Kidney glomerular epithelial cell (primary cell): Measurements from ENCODE around the gene ZNF556.

Experiments used
- DNase-seq: peaks from one replicate; lab custom pipeline; 2025; lab: John Stamatoyannopoulos, UW

Gene ZNF556

DNA sequence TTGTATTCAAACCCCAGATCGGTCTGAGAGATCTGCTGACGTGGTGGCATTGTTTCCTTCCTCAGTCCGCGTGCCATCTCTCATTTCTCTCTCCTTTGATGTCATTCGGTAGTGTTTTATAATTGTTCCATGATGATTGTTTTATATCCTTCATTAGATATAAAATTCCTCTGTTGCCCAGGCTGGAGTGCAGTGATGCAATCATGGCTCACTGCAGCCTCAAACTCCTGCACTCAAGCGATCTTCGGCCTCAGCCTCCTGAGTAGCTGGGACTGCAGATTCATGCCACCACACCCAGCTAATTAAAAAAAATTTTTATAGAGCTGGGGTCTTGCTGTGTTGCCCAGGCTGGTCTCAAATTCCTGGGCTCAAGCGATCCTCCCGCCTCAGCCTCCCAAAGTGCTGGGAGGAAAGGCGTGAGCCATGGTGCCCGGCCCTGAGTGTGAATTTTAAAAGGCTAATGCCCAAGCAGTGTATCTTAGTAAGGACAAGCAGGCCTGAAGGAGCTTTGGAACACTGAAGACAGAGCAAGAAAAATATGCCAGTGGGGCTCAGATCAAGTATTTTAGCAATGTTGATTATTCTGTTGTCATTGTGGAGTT, 38.9 kb downstream of the ZNF556 start:
- no peak for DNase-seq

- DNase-seq = no peak
These were observed 39.6 kb downstream of the ZNF556 start for GRCh38 chr19:2906631-2907195.

GRCh38 chr19:2912306-2912705, 45.2 kb downstream of the ZNF556 start:
- DNase-seq = no peak

DNA sequence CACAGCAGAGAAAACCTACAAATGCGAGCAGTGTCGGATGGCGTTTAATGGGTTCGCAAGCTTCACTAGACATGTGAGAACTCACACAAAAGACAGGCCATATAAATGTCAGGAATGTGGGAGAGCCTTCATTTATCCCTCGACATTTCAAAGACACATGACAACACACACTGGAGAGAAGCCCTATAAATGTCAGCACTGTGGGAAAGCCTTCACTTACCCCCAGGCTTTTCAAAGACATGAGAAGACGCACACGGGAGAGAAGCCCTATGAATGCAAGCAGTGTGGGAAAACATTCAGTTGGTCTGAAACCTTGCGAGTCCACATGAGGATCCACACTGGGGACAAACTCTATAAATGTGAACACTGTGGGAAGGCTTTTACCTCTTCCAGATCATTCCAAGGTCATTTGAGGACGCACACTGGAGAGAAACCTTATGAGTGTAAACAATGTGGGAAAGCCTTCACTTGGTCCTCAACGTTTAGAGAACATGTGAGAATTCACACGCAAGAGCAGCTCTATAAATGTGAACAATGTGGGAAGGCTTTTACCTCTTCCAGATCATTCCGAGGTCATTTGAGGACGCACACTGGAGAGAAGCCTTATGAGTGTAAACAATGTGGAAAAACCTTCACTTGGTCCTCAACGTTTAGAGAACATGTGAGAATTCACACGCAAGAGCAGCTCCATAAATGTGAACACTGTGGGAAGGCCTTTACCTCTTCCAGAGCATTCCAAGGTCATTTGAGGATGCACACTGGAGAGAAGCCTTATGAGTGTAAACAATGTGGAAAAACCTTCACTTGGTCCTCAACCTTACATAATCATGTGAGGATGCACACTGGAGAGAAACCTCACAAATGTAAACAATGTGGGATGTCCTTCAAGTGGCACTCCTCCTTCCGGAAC, 50.4 kb downstream of the ZNF556 start:
- no peak for DNase-seq

- DNase-seq = no peak
These were observed 55.9 kb downstream of the ZNF556 start for GRCh38 chr19:2922987-2923386.

GRCh38 chr19:2923510-2923909, 56.4 kb downstream of the ZNF556 start:
- no peak for DNase-seq

- no peak for DNase-seq
These were observed 59.4 kb downstream of the ZNF556 start for GRCh38 chr19:2926341-2927031.

- DNase-seq = no peak
These were observed 59.9 kb downstream of the ZNF556 start for GRCh38 chr19:2927032-2927430.
